Fibroblast of villous mesenchyme (primary cell): ENCODE results near the gene ARHGAP10. TPM values are rescaled to one million over a fixed set of nuclear protein-coding genes. Genes with fewer than 3 reads are reported as not detected.

Experiments
- DNase-seq: peaks from one replicate; pipeline ENCODE4 v3.0.0-alpha.2; 2010; ENCODE audit warnings: low read depth
- H3K4me3 ChIP-seq: 2 replicates; pipeline ENCODE4 v1.5.1; 2011; ENCODE audit warnings: low read depth, mild to moderate bottlenecking, low read length
- CTCF ChIP-seq: IDR thresholded peaks from 2 replicates; pipeline ENCODE4 v1.5.1; 2012; ENCODE audit warnings: low read depth, mild to moderate bottlenecking, low read length; ENCODE audit not compliant: insufficient read depth
- total RNA-seq: library from RNA; depleted of rRNA; stranded (reverse); fragments of >200 nt; gene quantifications from 2 replicates; pipeline ENCODE4 v1.2.3, GENCODE V29; 2012

ARHGAP10 gene
- total RNA-seq, 1 donor, result 41.5 TPM

- no peak overlapping the region for H3K4me3 ChIP-seq
- no peak for DNase-seq
- no peak for TF ChIP-seq CTCF
Observed at GRCh38 chr4:147933779-147934178, 201.9 kb downstream of the ARHGAP10 start.

- no peak for DNase-seq
- TF ChIP-seq CTCF, result no peak
Observed at GRCh38 chr4:147938496-147938895, 206.6 kb downstream of the ARHGAP10 start.

GRCh38 chr4:147940171-147940570 is 208.3 kb downstream of the ARHGAP10 start:
- no peak for DNase-seq
- no peak overlapping the region for H3K4me3 ChIP-seq
- no peak for TF ChIP-seq CTCF

More at GRCh38 chr4:147938496-147938895, 206.6 kb downstream of the ARHGAP10 start:
- H3K4me3 ChIP-seq, result no peak overlapping the region

- TF ChIP-seq CTCF, result no peak
- DNase-seq, result no peak
- H3K4me3 ChIP-seq, result no peak overlapping the region
Observed at GRCh38 chr4:147941373-147941772, 209.5 kb downstream of the ARHGAP10 start.

- DNase-seq, result peak; percentile 55
- H3K4me3 ChIP-seq, result no peak overlapping the region
- no peak for TF ChIP-seq CTCF
Observed at GRCh38 chr4:147942729-147943128, 210.8 kb downstream of the ARHGAP10 start.

GRCh38 chr4:147943159-147943638 is 211.3 kb downstream of the ARHGAP10 start:
- no peak overlapping the region for H3K4me3 ChIP-seq
- TF ChIP-seq CTCF, result no peak
- no peak for DNase-seq

GRCh38 chr4:147944249-147944648 is 212.4 kb downstream of the ARHGAP10 start:
- H3K4me3 ChIP-seq, result no peak overlapping the region
- no peak for DNase-seq
- TF ChIP-seq CTCF, result no peak
